Bronchial epithelial cell (primary cell): Measurements from ENCODE around the gene NDC1. TPM values are rescaled to one million over a fixed set of nuclear protein-coding genes. Genes with fewer than 3 reads are reported as not detected.
A peak's percentile ranks its signal among the peaks of the same experiment; 100 is the strongest.

Experiments
- DNase-seq: peaks from one replicate; pipeline ENCODE4 v3.0.0-alpha.2; 2010; ENCODE audit warnings: low read depth
- FAIRE-seq: peaks from 2 replicates; lab custom pipeline; 2011; peaks lifted over from hg19 to GRCh38; lab: Jason Lieb, UNC
- H3K27me3 ChIP-seq: 2 replicates; pipeline ENCODE4 v1.5.1; 2011; ENCODE audit warnings: low read length; ENCODE audit not compliant: control insufficient read depth, insufficient read depth
- H3K36me3 ChIP-seq: 2 replicates; pipeline ENCODE4 v1.5.1; 2011; ENCODE audit warnings: low read length; ENCODE audit not compliant: control insufficient read depth, insufficient read depth
- H3K4me3 ChIP-seq: 2 replicates; pipeline ENCODE4 v1.5.1; 2011; ENCODE audit warnings: mild to moderate bottlenecking, low read depth, low read length, control low read depth
- total RNA-seq: library from RNA; depleted of rRNA; stranded (reverse); fragments of >200 nt; gene quantifications from 2 replicates; pipeline ENCODE4 v1.2.1, GENCODE V29; 2014
- TF ChIP-seq, protein P1 (sequence below): IDR thresholded peaks from 2 replicates; pipeline ENCODE4 v1.5.1; 2011; ENCODE audit warnings: mild to moderate bottlenecking, moderate library complexity, low read length, control low read depth, inconsistent platforms; ENCODE audit not compliant: insufficient read depth, severe bottlenecking

The NDC1 gene
- total RNA-seq, 1 donor from 2014 or later: 16.1 TPM

DNA sequence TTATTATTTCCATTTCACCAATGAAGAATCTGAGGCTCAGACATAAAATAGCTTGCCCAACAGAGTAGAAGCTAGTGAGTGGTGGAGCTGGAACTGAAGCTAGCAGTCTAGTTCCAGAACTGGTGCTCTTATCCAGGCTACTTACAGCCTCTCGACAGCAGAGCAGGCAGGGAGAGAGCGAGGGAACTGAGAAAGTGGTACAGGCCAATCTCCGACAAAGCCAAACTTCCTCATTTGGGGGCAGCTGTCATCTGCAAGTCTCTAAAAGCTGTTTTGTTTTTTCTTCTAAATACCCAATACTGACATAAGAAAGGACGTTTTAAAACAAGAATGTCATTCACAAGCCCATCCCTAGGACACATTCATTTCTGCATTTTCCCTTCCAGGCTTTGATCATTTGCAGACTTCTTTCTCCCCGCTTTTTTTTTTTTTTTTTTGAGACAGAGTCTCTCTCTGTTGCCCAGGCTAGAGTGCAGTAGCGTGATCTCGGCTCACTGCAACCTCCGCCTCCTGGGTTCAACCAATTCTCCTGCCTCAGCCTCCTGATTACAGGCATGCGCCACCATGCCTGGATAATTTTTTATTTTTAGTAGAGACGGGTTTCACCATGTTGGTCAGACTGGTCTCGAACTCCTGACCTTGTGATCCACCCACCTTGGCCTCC, 31.5 kb upstream of the NDC1 start:
- TF ChIP-seq, protein P1, sequence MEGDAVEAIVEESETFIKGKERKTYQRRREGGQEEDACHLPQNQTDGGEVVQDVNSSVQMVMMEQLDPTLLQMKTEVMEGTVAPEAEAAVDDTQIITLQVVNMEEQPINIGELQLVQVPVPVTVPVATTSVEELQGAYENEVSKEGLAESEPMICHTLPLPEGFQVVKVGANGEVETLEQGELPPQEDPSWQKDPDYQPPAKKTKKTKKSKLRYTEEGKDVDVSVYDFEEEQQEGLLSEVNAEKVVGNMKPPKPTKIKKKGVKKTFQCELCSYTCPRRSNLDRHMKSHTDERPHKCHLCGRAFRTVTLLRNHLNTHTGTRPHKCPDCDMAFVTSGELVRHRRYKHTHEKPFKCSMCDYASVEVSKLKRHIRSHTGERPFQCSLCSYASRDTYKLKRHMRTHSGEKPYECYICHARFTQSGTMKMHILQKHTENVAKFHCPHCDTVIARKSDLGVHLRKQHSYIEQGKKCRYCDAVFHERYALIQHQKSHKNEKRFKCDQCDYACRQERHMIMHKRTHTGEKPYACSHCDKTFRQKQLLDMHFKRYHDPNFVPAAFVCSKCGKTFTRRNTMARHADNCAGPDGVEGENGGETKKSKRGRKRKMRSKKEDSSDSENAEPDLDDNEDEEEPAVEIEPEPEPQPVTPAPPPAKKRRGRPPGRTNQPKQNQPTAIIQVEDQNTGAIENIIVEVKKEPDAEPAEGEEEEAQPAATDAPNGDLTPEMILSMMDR: no peak
- no peaks in the 10 kb centered on the region for H3K27me3 ChIP-seq
- DNase-seq (no peak), FAIRE-seq (no peak)
- peaks cover 5% of the 10 kb centered on the region for H3K36me3 ChIP-seq
- no peak overlapping the region for H3K4me3 ChIP-seq

DNA sequence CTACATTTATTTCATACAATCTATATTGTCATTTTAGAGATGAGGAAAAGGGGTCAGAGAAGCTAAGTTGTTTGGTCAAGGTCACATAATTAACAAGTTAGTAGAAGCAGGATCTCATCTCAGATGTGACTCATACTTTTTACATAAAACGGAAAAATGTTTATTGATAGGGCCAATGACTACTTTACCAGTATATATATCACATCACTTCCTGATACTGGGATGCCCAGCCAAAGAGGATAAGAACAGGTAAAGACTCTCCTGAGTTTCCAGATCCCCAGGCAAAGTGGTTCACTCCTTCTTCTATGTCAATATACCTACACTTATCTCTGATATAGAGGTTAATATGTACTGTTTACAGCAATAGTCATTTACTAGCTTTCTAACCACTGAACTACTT, 30.5 kb upstream of the NDC1 start:
- no peak for FAIRE-seq
- TF ChIP-seq, protein P1: no peak
- peaks cover 5% of the 10 kb centered on the region for H3K36me3 ChIP-seq

DNA sequence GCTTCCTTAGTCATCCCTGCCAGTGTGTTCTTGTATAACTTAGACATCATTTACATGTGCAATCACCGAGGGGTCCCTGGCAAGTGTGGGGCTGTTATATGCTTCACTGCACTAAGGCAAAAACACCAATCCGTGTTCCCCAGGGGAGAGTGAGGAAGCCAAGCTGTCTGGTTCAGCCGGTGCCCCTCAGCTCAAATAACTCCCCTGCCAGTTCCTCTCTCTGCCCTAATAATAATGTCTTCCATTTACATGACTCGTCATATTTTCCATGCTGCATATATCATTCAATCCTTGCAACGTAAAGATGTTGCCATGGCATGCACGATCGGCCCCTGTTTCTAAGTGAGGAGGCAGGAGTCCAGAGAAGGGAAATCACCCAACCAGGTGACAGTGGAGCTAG, 24.4 kb upstream of the NDC1 start:
- H3K36me3 ChIP-seq: peaks cover 13% of the 10 kb centered on the region
- H3K27me3 ChIP-seq: no peaks in the 10 kb centered on the region
- TF ChIP-seq, protein P1: no peak
- H3K4me3 ChIP-seq: no peak overlapping the region
- FAIRE-seq (no peak), DNase-seq (no peak)

More for the DNA sequence above, 30.5 kb upstream of the NDC1 start:
- no peak for DNase-seq
- Histone ChIP-seq H3K4me3 (no peak overlapping the region), H3K27me3 (no peaks in the 10 kb centered on the region)

- no peak overlapping the region for H3K4me3 ChIP-seq
- no peaks in the 10 kb centered on the region for H3K27me3 ChIP-seq
- TF ChIP-seq, protein P1: peak; percentile 87
- DNase-seq (peak; percentile 49), FAIRE-seq (no peak)
- peaks cover 19% of the 10 kb centered on the region for H3K36me3 ChIP-seq
These were observed 22.9 kb upstream of the NDC1 start for GRCh38 chr1:53860967-53861411.

- Histone ChIP-seq H3K36me3 (peaks cover 10% of the 10 kb centered on the region), H3K27me3 (no peaks in the 10 kb centered on the region), H3K4me3 (no peak overlapping the region)
- no peak for DNase-seq
- TF ChIP-seq, protein P1: no peak
- FAIRE-seq: no peak
These were observed 13.6 kb upstream of the NDC1 start for GRCh38 chr1:53851571-53852285.
